ENCODE results near the gene RMND5B. TPM values are rescaled to one million over a fixed set of nuclear protein-coding genes. Genes with fewer than 3 reads are reported as not detected.
"Not testable (repeated sequence)": the region's sequence is repeated elsewhere in the genome, so short reads cannot be mapped to it uniquely, and the experiment has no call there.

RMND5B gene
- total RNA-seq, 1 experiment from 2014 or later = 14.8 TPM

DNA sequence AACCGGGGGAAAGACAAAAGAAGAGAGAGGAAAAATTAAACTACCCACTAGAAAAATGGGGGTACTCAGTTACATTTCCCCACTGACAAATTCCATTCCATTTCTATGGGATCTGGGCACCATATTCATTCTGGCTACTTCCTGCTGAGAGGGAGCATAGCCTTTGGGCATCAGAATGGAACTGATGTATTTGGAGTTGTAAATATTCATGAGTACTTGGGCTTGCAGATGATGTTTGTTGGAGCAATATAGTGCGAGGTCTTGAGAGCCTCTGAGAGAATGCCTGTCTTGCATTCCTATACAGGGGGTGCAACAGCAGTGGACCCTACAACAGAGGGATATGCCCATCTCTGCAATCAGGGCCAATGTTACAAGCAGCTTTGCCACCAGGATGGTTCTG, 39.6 kb downstream of the RMND5B start:
- DNase-seq (ENCODE audit: low read depth) = no peak

DNA sequence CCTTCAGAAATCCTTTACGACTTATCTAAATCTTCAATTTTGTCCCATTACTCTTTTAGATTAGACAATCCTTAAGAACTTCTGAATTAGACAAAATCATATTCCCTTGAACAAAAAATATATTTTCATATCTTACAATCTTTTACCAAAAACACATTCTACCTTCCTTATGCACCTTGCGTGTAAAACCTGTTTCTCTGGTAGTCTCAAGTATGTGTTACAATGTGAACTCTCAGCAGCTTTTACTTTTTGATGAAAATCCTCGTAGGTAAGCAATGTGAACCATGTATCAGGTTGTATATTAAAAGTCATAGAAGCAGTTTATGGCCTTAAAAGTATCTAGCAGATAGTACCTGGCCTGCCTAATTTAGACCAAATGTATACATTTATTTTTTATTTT, 43.6 kb downstream of the RMND5B start:
- no peak for DNase-seq (ENCODE audit: low read depth)

DNA sequence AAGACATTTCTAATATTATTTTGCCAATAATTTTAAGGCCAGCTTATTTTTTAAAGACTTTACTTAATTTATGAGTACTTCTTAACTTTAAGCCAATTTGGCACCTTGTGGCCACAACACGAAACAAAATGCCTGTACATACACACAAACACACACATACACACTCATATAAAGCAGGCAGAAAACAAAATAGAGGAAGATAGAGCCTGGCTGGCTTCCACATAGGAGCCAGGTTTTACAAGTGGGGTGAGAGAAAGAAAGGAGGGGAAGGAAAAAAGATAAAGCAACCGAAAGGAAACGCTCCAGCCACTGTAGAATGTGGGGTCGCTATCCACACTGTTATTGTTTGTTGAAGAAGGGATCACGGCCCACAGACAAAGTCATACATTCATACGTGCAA, 46.0 kb downstream of the RMND5B start:
- no peak for DNase-seq (ENCODE audit: low read depth)

DNA sequence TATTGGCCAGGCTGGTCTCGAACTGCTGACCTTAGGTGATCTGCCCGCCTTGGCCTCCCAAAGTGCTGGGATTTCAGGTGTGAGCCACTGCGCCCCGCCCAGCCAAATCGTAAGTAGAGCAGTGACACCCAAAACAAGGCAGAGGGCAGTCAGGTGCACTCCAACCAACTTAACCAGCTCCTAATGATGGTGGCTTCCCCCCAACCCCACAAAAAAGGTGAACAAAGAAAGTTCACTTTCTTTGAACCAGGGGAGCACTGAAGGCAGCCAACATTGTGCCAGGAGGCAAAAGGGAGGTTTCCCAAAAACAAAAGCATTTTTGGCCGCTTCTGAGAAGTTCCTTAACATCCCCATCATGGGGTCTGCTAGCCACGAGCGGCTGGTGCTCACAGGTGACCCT, 46.8 kb downstream of the RMND5B start:
- no peak for DNase-seq (ENCODE audit: low read depth)

DNA sequence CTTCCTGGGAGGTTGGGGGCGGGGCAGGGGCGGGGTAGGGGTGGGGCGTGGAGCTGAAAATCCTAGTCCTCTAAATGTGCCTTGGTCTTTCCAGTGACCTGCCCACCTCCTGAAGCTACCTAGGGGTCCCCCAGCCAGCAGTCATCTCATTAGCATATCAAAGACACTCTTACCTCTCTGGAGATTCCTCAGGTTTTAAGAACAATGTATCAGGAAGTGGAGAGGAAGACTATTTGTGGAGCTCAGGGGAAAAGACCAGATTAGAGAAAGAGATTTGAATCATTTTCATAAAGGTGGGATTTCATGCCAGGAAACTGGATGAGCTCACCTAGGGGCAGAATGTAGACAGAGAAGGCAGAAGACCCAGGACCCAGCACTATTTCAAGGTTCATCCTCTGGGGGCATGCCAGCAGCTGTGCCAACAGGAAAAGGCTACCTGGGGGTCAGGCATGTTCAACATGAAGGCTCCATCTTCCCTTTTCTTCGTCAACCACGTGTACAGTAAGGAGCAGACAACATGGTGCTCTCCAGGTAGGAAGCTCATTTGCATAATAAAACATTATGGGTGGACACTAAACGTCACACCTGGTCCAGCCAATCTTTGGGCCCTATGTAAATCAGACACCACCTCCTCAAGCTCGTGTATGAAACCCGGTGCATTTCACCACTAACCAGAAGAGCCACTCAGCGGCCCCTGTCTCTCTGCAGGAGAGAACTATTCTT, 49.5 kb downstream of the RMND5B start:
- DNase-seq (ENCODE audit: low read depth) = no peak

DNA sequence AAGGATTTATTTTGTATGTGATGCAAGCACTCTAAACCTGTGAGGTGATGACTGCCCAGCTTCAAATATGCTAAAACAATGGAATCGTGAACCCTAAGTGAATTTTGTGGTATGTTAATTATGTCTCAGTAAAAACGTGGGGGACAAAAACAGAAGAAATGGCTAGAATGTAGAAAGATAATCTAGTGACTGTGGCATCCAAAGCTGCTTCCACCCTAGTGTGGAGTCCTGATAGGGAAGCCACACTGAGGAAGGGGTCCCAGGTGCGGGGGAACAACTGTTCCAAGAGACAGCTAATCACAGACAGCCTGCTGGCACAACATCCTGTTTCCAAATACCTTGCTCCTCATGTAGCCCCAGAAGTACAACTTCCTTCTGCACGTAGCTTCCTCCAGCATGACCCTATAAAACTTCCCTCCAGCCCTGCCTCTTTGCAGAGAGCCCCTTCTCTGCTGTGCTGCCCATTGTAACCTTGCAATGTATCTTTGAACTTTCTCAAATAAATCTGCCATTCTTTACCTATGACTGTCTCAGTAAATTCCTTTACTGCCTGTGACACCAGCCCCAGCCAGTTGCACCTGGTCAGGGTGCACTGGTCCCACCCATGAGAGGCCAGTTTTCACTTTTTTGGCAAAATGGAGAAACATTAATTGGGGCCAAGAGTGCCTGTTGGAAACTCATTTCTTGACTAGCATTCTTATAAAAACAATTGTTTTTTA, 51.5 kb downstream of the RMND5B start:
- DNase-seq (ENCODE audit: low read depth) = no peak

DNA sequence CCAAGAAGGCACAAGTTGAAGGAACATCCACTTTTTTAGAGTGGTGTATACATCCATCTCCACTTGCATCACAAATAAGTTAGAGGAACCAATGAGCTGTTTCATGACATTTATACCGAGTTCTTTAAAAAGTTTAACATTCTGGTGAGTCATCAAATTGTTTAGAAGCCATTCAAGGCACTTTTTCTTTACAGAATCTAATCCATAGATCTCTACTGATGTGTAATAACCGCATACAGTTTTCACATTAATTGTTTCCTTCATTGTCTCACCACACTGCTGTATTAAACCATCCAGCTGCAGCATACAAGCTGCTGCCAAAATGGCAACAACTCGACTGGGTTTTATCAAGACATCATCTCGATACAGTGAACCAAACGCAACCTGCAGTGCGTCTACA, 55.6 kb downstream of the RMND5B start:
- DNase-seq (ENCODE audit: low read depth) = no peak

DNA sequence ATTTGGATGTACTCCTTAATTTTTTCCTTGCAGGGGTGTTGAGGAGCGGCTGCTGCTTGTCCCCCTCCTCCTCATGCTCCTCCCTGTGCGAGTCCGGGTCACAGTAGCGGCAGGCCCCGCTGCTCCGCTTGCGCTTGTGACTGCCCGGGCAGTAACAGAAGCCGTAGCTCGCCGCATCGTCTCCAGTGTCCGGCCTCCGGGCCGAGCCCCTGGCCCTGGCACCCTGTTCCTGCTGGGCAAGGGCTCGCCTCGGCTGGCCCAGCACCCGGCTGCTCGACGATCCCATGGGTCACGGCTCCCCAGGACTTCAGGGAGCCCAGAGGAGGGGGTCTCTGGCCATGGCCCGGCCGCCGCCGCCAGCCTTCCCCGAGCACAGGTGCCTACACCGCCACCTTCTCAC, 56.2 kb downstream of the RMND5B start, which contains the start of gene GMCL2:
Gene GMCL2, minus strand, starts transcription at position 358 of the 400 bp plus-strand sequence. Its CDS starts 72 bp downstream, at position 286.
- DNase-seq (ENCODE audit: low read depth) = no peak

DNA sequence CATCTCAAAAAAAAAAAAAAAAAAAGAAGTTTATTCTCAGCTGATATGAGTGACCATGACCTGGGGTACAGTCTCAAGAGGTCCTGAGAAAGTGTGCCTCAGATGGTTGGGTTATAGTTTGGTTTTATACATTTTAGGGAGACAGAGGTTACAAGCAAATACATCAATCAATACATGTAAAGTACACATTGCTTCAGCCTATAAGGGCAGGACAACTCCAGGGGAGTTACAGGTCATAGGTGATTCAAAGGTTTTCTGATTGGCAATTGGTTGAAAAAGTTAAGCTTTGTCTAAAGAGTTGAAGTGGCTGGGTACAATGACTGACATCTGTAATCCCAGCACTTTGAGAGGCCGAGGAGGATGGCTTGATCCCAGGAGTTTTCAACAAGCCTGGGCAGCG, 58.6 kb downstream of the RMND5B start:
- no peak for DNase-seq (ENCODE audit: low read depth)

DNA sequence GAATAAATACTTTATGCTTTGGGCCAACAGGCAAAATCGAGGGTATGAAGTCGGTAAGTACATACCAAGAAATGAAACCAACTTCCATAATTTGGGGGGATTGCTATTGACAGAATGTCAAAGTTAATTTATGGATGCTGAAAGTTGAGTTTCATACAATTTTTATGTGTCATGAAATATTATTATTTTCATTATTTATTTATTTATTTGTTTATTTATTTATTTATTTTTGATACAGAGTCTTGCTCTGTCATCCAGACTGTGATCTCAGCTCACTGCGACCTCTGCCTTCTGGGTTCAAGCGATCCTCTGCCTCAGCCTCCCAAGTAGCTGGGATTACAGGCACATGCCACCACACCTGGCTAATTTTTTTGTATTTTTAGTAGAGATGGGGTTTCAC, 60.8 kb downstream of the RMND5B start:
- DNase-seq (ENCODE audit: low read depth) = no peak

DNA sequence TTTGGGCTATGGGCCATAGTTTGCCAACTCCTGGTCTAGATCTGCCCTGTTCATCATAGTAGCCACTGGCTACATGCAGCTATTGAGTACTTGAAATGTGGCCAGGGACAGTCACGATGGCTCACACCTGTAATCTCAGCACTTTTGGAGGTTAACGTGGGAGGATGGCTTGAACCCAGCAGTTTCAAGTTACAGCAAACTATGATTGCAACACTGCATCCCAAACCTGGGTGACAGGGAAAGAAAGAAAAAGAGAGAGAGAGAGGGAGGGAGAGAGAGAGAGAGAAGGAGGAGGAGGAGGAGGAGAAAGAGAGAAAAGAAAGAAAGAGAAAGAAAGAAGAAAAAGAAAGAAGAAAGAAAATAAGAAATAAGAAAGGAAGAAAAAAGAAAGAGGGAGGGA, 61.4 kb downstream of the RMND5B start:
- DNase-seq (ENCODE audit: low read depth) = no peak

DNA sequence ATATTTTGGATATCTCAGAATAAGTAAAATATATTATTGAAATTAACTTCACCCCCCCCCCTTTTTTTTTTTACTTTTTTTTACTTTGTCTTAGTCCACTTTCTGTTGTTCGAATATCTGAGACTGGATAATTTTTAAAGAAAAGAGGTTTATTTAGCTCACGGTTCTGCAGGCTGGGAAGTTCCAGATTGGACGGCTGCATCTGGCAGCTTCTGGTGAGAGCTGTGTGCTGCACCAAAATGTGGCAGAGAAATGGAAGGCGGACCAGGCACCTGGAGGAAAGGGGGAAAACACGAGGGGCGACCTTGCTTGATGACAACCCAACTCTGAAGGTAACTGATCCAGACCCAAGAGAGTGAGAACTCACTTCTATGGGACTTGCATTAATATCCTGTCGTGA, 62.0 kb downstream of the RMND5B start:
- no peak for DNase-seq (ENCODE audit: low read depth)

DNA sequence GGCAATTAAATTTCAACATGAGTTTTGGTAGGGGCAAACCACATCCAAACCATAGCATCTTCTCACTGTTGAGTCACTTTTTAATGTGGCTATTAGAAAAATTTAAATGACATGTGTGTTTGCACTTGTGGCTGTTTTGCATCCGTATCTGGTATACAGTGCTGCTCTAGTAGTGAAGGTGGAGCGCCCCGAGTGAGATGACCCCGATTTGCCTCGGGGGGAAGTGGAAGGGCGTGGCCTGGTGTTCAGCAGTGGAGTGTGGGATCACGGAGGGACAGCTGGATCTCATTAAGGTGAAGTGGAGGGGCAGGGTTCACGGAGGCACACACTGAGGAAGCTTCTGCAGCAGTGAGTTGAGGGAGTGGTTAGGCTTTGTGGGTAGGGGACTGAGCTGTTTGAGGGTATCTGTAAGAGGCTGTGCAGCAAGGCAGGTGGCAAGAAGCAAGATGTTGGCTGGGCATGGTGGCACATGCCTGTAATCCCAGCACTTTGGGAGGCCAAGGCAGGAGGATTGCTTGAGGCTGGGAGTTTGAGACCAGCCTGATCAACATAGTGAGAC, 62.5 kb downstream of the RMND5B start:
- DNase-seq (ENCODE audit: low read depth) = peak; percentile 26

DNA sequence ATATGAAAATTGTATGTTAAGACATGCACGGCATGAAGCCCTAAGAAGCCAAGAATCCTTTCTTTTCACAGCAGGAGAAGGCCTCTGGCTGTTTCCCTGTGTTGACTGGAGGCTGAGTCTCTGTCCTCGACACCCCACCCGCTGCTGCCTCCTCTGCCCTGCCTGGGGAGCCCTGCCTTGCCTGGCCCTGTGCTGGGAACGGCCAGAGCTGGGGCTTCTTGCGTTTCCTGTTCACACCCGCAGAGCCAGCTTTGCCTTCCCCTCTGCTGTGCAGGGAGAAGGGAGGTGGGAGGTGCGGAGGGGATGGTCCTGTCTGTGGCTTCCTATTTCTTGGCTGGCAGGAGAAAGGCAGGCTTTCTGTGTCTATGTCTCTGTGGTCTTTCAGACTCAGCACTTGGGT, 63.2 kb downstream of the RMND5B start:
- no peak for DNase-seq (ENCODE audit: low read depth)

DNA sequence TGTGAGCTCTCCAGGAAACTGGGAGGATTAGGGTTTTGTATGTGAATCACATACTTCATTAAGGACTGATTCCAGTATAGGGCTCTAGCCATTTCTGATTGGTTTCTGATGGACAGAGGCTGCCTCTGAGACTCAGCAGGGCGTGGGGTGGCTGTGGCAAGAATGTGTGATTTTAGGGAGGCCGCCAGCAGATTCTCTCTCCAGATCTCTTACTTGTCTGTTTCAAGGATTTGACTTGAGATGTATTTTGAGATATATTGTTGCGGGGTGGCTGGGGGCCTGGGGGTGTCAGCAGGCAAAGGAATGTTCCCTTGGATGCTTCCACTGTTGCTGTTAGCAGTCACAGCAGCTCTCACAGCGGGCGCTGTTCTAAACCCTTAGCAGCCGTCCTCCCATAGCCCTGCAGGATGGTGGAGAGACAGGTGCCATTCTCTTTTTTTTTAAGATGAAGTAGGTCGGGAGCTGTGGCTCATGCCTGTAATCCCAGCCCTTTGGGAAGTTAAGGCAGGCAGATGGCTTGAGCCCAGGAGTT, 65.5 kb downstream of the RMND5B start:
- no peak for DNase-seq (ENCODE audit: low read depth)

DNA sequence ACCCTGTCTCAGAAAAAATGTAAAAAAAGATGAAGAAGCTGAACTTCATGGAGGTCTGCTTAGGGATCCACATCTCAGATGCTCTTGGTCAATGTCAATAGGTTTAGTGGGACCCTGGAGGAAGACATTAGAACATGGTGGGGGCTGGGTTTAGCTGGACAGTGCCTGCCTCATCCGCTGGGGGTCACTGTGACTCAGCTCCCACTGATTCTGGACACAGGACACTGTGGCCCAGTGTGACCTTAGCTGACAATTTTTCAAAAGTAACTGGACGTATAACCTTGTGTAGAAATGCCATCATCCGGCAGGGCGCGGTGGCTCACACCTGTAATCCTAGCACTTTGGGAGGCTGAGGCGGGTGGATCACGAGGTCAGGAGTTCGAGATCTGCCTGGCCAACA, 66.2 kb downstream of the RMND5B start:
- DNase-seq (ENCODE audit: low read depth) = no peak

DNA sequence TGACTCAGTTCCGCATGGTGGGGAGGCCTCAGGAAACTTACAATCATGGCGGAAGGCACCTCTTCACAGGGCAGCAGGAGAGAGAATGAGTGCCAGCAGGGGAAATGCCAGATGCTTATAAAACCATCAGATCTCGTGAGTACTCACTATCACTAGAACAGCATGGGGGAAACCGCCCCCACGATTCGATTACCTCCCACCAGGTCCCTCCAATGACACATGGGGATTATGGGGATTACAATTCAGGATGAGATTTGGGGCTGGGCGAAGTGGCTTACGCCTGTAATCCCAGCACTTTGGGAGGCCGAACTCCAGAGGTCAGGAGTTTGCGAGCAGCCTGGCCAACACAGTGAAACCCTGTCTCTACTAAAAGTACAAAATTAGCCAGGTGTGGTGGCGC, 67.3 kb downstream of the RMND5B start:
- DNase-seq (ENCODE audit: low read depth) = not testable (repeated sequence)

DNA sequence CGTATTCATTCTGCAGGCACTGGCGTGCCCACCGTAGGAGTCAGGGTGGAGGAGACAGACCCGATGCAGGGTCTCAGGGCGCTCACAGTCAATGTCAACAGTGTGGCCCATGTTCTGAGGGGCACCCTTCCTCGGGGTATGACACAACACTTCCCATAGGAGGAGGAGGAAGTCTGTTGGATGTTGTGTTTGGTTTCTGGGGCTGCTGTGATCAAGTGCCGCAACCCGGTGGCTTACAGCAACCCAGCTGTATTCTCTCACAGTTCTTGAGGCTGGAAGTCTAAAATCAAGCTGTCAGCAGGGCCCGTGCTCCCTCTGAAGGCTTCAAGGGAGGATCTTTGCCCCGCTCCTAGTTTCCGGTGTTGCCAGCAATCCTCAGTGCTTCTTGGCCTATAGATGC, 67.9 kb downstream of the RMND5B start:
- DNase-seq (ENCODE audit: low read depth) = no peak

DNA sequence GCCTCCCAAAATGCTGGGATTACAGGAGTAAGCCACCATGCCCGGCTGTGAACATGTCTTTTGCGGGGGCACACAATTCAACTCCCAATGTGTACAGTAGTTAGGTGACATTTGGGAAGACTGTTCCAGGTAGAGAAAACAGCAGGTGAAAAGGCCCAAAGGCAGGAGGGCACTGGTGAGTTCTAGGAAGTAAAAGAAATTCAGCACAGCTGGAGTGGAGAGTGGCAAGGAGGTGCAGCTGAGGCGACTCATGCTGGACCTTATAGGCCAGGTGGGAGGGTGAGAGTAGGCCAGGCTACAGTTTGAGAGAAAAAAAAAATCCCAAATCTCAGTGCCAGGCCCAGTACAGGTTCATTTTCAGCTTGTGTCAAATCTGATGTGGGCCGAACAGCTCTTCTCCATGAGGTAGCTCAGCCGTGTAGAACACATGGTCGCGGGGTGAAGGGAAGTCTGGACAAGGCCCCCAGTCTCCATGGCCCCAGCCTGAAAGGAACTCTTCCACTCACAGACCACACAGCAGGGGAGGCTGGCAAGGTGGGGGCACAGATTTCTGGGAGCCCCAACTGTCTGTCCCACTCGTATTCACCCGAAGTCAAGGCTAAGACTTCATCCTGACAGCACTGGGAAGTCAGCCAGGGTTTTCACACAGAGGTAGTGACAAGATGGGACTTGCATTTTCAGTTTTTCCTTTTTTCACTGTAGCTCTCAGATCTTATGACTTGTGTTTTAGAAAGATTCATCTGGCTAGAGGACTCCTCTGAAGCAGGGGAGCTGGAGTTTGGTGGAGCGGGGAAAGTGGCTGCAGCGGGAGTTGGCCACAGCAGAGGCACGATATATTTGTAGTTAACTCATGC, 69.0 kb downstream of the RMND5B start:
- no peak for DNase-seq (ENCODE audit: low read depth)

Measured in RPMI7951 (cell line).